Measurements from ENCODE around the gene HOXB2.
A peak's percentile ranks its signal among the peaks of the same experiment; 100 is the strongest.

Gene HOXB2

DNA sequence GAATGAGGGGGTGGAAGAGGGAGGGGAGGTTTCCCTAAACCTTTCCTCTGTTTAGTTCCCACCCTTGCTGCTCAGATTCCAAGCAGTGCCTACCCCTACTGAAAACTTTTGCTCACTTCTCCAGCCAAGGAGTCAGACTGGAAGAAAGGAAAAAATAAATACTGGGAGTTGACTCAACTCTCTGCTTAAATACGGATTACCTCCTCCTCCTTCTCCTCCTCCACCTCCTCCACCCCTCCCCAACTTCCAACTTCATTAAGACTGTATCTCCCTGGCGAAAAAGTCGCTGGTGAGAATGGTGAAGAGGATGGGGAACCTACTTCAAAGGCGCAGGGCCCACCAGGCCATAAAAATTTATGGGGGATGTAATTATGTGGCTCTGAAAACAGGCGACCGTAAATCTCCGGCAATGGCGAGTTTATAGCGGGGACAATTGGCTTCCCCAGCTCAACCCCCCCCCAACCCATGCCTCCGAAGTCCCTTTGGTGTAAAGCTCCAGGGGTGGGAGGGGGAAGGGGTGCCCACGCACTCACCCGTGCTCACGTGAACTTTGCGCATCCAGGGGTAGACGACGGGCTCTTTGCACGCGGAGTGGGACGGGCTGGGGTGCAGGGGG, 32.5 kb upstream of the HOXB2 start:
- H3K4me1 ChIP-seq (ENCODE audit: control insufficient read depth, insufficient read depth, low read length) = peaks cover 25% of the 10 kb centered on the region
- H3K9me3 ChIP-seq (replicated peaks; ENCODE audit: low read length) = no peaks in the 10 kb centered on the region
- H3K9ac ChIP-seq (ENCODE audit: low read depth, low read length) = peak overlapping the region; percentile 72
- H3K4me2 ChIP-seq (ENCODE audit: low read length) = peak overlapping the region; percentile 100
- peaks cover 8% of the 10 kb centered on the region for H3K36me3 ChIP-seq (ENCODE audit: insufficient read depth, low read length)
- peak overlapping the region; percentile 87 for H3K4me3 ChIP-seq (ENCODE audit: low read length)
- H3K27me3 ChIP-seq (ENCODE audit: control insufficient read depth, insufficient read depth, low read length) = no peaks in the 10 kb centered on the region

DNA sequence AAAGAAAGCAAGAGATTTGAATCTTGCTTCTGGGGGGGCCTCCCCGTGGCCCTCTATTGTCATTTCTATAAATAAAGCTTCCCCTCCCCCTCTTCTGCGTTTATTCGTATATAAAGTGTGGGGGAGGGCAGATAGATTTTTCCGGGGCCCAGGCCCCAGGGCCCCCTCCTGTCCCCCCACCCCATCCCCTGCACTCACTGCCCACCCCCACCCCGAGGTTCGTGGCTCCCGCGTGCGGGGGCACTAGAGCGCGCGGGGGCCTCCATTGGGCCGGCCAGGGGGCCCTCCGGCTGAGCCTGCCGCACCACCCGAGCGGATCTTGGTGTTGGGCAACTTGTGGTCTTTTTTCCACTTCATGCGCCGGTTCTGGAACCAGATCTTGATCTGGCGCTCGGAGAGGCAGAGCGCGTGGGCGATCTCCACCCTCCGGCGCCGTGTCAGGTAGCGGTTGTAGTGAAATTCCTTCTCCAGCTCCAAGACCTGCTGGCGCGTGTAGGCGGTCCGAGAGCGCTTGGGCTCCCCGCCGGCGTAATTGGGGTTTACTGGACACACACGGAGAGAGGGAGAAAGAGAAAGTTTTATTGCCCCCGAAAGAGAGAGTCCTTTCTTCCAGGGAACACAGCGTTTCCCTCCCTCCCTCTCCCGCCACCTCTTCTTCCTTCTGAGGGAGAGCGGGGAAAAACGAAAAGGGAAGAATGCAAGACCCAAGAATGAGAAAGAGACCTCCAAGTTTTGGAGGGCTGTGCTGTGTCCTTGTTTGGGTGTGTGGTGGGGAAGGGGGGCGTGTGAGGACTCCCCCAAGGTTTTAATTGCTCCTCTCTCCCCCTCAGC, 31.8 kb upstream of the HOXB2 start:
- Histone ChIP-seq H3K4me3 (ENCODE audit: low read length) (peak overlapping the region; percentile 87), H3K9me3 (replicated peaks; ENCODE audit: low read length) (no peaks in the 10 kb centered on the region), H3K4me2 (ENCODE audit: low read length) (peak overlapping the region; percentile 100), H3K36me3 (ENCODE audit: insufficient read depth, low read length) (peaks cover 8% of the 10 kb centered on the region), H3K4me1 (ENCODE audit: control insufficient read depth, insufficient read depth, low read length) (peaks cover 30% of the 10 kb centered on the region), H3K27me3 (ENCODE audit: control insufficient read depth, insufficient read depth, low read length) (no peaks in the 10 kb centered on the region), H3K9ac (ENCODE audit: low read depth, low read length) (peak overlapping the region; percentile 72)

DNA sequence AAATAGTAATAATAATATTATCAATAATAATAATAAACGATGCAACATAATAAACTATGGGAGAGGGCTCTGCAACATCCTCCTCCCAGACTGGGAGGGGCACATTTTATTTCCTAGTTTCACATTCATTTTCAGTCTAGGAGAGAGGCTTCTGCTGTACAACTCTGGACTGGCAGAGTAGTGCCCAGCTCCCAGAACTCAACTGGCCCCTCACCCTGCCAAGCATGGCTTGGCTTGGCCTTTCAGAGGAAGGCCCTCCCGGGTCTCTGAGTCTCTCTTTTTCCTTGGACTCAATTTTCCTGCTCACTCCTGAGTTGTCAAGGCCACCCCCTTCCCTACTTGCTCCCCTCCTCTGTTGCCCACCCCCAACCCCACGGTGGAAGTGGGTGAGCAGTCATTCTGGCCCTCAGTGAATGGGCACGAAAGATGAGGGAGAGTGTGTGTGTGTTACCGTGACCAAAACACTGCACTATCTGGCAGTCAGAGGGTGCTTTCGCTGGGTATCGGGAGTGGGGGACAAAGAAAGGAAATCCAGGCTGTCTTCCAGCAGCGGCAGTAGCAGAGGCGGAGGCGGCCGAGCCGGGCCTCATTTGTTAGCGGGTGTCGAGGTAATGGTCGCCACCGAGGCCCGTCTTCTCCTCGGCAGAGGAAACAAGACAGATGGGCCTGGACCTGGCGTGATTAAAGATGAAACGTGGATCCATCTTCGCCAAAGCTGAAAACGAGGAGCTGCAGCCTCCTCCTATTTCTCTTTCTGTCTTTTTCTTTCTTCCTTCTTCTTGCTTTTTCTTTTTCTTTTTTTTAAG, 31.0 kb upstream of the HOXB2 start:
- Histone ChIP-seq H3K27me3 (ENCODE audit: control insufficient read depth, insufficient read depth, low read length) (no peaks in the 10 kb centered on the region), H3K36me3 (ENCODE audit: insufficient read depth, low read length) (peaks cover 8% of the 10 kb centered on the region), H3K9me3 (replicated peaks; ENCODE audit: low read length) (no peaks in the 10 kb centered on the region), H3K4me2 (ENCODE audit: low read length) (no peak overlapping the region), H3K4me1 (ENCODE audit: control insufficient read depth, insufficient read depth, low read length) (peaks cover 34% of the 10 kb centered on the region), H3K4me3 (ENCODE audit: low read length) (no peak overlapping the region), H3K9ac (ENCODE audit: low read depth, low read length) (no peak overlapping the region)

DNA sequence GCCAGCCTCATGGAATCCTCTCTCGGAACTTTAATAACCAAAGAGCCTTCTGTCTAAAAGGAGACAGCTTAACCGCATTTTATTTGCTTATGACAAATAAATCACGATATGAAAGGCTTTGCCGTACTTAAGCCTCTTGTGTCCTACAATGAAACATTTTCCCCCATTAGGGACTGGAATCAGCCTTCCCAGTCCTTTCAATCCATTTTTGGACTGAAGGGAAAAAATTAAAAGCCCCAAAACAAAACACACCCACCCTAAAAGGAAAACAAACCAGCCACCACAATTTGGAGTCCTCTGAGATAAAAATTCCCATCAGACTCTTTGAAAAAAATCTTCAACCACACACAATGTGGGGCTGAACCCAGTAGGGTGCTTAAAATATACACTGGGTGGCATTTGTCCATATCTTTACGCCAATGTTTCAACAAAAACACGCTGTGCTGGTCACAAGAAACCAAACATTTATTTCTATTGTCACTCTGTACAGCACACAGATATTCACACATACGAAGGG, 30.2 kb upstream of the HOXB2 start:
- H3K9ac ChIP-seq (ENCODE audit: low read depth, low read length) = no peak overlapping the region
- no peak overlapping the region for H3K4me3 ChIP-seq (ENCODE audit: low read length)
- H3K4me2 ChIP-seq (ENCODE audit: low read length) = no peak overlapping the region
- no peaks in the 10 kb centered on the region for H3K27me3 ChIP-seq (ENCODE audit: control insufficient read depth, insufficient read depth, low read length)
- H3K4me1 ChIP-seq (ENCODE audit: control insufficient read depth, insufficient read depth, low read length) = peaks cover 40% of the 10 kb centered on the region
- H3K36me3 ChIP-seq (ENCODE audit: insufficient read depth, low read length) = peaks cover 8% of the 10 kb centered on the region
- no peaks in the 10 kb centered on the region for H3K9me3 ChIP-seq (replicated peaks; ENCODE audit: low read length)

DNA sequence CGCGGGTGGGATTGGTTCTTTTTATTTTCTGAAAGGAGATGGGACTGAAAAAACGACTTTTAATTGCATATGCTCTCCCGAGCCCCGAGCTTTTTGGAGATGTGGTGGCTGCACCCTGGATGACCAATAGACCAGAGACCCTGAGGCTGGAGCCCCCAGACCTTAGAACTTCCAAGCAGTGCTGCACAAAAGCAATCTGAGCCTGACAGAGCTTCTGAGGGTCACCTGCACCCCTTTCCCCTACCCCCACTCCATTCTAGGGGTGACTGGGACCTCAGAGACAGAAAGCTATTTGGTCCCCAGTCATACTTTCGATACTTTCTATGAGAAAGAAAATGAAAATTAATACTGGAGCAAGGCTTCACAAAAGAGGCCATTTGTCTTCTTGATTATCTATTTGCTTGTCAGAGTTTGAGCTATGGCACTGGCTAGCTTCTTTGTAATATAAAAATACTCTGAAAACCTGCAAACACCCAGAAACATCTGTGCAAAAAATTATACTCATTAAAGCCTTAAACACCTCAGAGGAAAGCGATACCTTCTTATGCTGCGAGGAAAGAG, 29.7 kb upstream of the HOXB2 start:
- peaks cover 44% of the 10 kb centered on the region for H3K4me1 ChIP-seq (ENCODE audit: control insufficient read depth, insufficient read depth, low read length)
- no peaks in the 10 kb centered on the region for H3K27me3 ChIP-seq (ENCODE audit: control insufficient read depth, insufficient read depth, low read length)
- no peak overlapping the region for H3K4me3 ChIP-seq (ENCODE audit: low read length)

DNA sequence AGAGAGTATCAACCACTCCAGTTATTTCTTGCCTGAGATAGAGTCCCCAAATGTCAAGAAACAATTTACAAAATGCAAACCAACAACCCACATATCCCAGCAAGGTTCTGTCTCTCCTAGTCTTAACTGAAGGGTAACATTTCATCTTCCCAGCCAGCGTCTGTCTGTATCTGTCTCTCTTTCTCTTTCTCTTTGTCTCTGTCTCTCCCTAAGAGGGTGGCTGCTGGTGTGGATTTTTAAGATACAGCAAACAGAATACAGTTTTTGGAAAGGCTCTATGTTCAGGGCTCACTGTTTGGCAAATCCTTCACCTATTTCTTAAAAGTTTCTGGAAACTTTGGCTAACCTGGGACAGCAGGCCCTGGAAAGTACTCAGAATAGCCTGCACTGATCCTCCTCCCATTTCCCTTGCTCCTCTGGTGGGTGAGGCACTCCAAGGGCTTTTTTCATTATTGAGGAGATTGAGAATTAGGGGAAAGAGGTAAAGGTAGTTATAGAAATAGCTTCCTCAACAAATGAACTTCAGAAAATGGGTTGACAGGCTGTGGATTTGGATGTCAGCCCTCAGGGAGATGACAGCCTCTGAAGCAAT, 27.0 kb upstream of the HOXB2 start:
- Histone ChIP-seq H3K27me3 (ENCODE audit: control insufficient read depth, insufficient read depth, low read length) (no peaks in the 10 kb centered on the region), H3K4me2 (ENCODE audit: low read length) (peak overlapping the region; percentile 77), H3K4me3 (ENCODE audit: low read length) (no peak overlapping the region), H3K9ac (ENCODE audit: low read depth, low read length) (peak overlapping the region; percentile 85), H3K9me3 (replicated peaks; ENCODE audit: low read length) (no peaks in the 10 kb centered on the region), H3K36me3 (ENCODE audit: insufficient read depth, low read length) (peaks cover 8% of the 10 kb centered on the region), H3K4me1 (ENCODE audit: control insufficient read depth, insufficient read depth, low read length) (peaks cover 34% of the 10 kb centered on the region)

More for the DNA sequence above, 29.7 kb upstream of the HOXB2 start:
- H3K36me3 ChIP-seq (ENCODE audit: insufficient read depth, low read length) = peaks cover 8% of the 10 kb centered on the region
- H3K4me2 ChIP-seq (ENCODE audit: low read length) = no peak overlapping the region
- H3K9me3 ChIP-seq (replicated peaks; ENCODE audit: low read length) = no peaks in the 10 kb centered on the region
- no peak overlapping the region for H3K9ac ChIP-seq (ENCODE audit: low read depth, low read length)

DNA sequence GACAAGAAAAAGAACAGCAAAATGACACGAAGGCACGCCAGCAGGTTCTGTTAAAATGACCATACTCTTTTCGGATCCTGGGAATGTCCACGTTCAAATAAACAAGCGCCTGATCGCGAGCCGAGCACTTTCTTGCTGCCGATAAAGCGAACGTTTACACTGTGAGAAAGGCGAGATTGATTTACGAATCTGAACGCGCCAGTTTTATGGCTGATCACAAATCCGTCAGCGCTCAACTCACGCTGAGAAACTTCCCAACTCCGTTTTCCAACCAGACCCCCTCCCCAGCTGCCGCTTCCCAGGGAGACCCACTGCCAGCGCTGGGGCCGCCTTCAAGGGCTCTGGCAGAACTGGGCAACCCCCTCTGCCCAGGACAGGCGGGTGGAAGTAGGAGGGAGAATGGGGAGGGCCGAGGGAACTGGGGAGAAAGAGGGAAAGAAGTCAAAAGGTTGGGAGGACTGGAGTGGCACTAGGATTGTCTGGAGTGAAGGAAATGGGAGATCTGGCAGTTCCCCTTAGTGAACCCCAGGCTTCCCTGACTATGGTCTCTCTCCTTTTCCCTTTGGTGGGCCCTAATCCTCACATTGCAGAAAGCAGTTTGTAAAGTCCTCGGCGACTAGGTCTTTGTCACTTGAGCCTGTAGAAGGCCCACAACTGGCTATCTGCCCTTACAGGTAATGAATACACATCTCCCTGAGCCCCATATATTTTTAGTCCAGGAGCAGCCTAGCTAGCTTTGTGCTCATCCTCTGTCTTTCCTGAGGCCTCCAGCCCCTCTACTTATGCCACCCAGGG, 26.3 kb upstream of the HOXB2 start:
- peak overlapping the region; percentile 60 for H3K4me3 ChIP-seq (ENCODE audit: low read length)
- H3K9ac ChIP-seq (ENCODE audit: low read depth, low read length) = peak overlapping the region; percentile 85
- H3K27me3 ChIP-seq (ENCODE audit: control insufficient read depth, insufficient read depth, low read length) = no peaks in the 10 kb centered on the region

DNA sequence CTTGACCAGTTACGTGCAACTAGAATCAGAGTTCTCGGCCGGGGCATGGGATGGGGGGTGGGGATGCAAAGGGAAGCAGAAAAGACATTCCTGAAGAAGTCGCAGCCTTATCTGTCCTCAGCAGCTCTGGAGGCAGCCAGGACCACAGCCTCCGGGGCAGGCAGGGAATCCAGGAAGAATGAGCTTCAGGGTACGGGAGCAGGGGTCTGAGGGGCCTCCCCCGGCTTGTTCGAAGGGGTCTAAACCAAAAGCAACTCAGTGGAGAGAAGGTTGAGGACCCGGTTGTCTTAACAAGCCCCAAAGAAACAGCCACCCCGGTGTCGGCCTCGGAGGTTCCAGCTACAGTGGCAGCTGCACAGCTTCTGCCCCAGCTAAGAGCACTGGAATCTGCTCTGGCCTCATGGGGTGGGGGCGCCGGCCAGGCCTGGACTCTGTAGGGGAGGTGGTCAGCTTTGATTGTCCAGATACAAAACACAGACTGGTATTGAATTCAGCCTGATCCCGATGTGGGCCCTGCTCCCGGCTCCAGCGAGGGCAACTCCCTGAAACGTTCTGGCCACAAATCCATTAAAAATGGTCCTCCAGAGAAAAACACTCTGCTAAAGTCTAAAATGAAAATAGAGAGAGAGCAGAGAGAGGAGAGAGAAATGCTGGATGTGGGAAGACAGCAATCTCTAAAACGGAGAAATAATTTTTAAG, 25.6 kb upstream of the HOXB2 start:
- Histone ChIP-seq H3K27me3 (ENCODE audit: control insufficient read depth, insufficient read depth, low read length) (no peaks in the 10 kb centered on the region), H3K9ac (ENCODE audit: low read depth, low read length) (peak overlapping the region; percentile 85), H3K4me2 (ENCODE audit: low read length) (peak overlapping the region; percentile 77), H3K36me3 (ENCODE audit: insufficient read depth, low read length) (peaks cover 4% of the 10 kb centered on the region), H3K4me3 (ENCODE audit: low read length) (peak overlapping the region; percentile 60), H3K4me1 (ENCODE audit: control insufficient read depth, insufficient read depth, low read length) (peaks cover 34% of the 10 kb centered on the region), H3K9me3 (replicated peaks; ENCODE audit: low read length) (no peaks in the 10 kb centered on the region)

More for the DNA sequence above, 26.3 kb upstream of the HOXB2 start:
- peak overlapping the region; percentile 77 for H3K4me2 ChIP-seq (ENCODE audit: low read length)
- peaks cover 8% of the 10 kb centered on the region for H3K36me3 ChIP-seq (ENCODE audit: insufficient read depth, low read length)
- H3K9me3 ChIP-seq (replicated peaks; ENCODE audit: low read length) = no peaks in the 10 kb centered on the region
- peaks cover 32% of the 10 kb centered on the region for H3K4me1 ChIP-seq (ENCODE audit: control insufficient read depth, insufficient read depth, low read length)

DNA sequence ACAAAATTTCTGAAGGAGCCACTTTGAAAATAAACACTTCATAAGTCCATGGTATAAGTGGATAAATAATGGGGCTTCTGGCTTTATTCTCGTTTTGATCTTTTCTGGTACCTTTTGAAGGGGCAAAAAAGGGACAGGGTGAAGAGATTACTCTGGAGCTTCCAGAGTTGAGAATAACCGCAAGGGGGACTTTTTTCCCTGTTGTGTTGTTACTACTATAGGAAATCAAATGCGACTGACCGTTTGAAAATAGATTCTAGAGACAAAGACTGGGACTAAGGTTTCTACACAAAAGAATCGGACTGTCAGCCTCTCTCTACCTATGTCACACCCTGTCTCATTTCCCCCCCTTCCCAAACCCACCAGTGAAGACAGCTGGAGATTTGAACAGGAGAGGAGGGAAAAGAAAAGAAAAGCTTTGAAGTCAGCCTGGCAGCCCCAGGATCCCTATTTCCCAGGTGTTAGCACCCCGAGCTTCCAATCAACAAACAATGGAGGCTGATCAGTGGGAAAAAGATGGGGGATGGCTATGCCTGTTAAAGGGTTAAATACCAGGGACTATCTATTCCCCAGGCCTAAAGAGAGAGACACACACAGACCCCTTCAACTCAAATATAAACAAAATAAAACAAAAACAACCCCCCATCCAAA, 24.9 kb upstream of the HOXB2 start:
- Histone ChIP-seq H3K9me3 (replicated peaks; ENCODE audit: low read length) (no peaks in the 10 kb centered on the region), H3K36me3 (ENCODE audit: insufficient read depth, low read length) (peaks cover 2% of the 10 kb centered on the region), H3K4me3 (ENCODE audit: low read length) (peak overlapping the region; percentile 60), H3K27me3 (ENCODE audit: control insufficient read depth, insufficient read depth, low read length) (no peaks in the 10 kb centered on the region), H3K4me2 (ENCODE audit: low read length) (peak overlapping the region; percentile 77), H3K4me1 (ENCODE audit: control insufficient read depth, insufficient read depth, low read length) (peaks cover 41% of the 10 kb centered on the region), H3K9ac (ENCODE audit: low read depth, low read length) (peak overlapping the region; percentile 85)

All from skeletal muscle satellite cell (primary cell).